HepG2 (cell line): ENCODE measurements around the gene SLC17A9. TPM values are rescaled to one million over a fixed set of nuclear protein-coding genes. Genes with fewer than 3 reads are reported as not detected.

ENCODE experiments used
- ATF2 ChIP-seq: sonication (generic); formaldehyde crosslinking; IDR thresholded peaks from 2 replicates; pipeline ENCODE4 v1.4.0; 2020; ENCODE audit warnings: missing genetic modification reagents
- ATRX ChIP-seq: sonication (generic); formaldehyde crosslinking; IDR thresholded peaks from 2 replicates; pipeline ENCODE4 v1.4.0; 2020; ENCODE audit warnings: missing genetic modification reagents, borderline replicate concordance
- CBX1 ChIP-seq: IDR thresholded peaks from one replicate; pipeline ENCODE4 v1.6.1; 2016; ENCODE audit warnings: antibody characterized with exemption, low read depth
- DRAP1 ChIP-seq: IDR thresholded peaks from 2 replicates; pipeline ENCODE4 v1.6.1; 2016; ENCODE audit warnings: missing genetic modification reagents, missing compliant biosample characterization
- FOXP4 ChIP-seq: sonication (generic); formaldehyde crosslinking; IDR thresholded peaks from 2 replicates; pipeline ENCODE4 v1.4.0; 2020; ENCODE audit warnings: missing genetic modification reagents
- GATAD2A ChIP-seq: IDR thresholded peaks from 2 replicates; pipeline ENCODE4 v1.6.1; 2016
- HOXA7 ChIP-seq: sonication (generic); formaldehyde crosslinking; IDR thresholded peaks from 2 replicates; pipeline ENCODE4 v1.8.1; 2022; ENCODE audit warnings: mild to moderate bottlenecking, missing genetic modification reagents, moderate library complexity
- ISX ChIP-seq: sonication (generic); formaldehyde crosslinking; conservative IDR thresholded peaks from 2 replicates; pipeline ENCODE4 v1.5.0; 2020; ENCODE audit warnings: missing genetic modification reagents
- PCBP1 ChIP-seq: fragments of 200-400 bp; formaldehyde crosslinking; IDR thresholded peaks from 2 replicates; pipeline ENCODE4 v1.6.1; 2017; ENCODE audit warnings: mild to moderate bottlenecking, low read depth, low read length, borderline replicate concordance
- RXRB ChIP-seq: IDR thresholded peaks from 2 replicates; pipeline ENCODE4 v1.6.1; 2016; ENCODE audit warnings: borderline replicate concordance, missing genetic modification reagents, missing compliant biosample characterization
- SMAD3 ChIP-seq: sonication (generic); formaldehyde crosslinking; IDR thresholded peaks from 2 replicates; pipeline ENCODE4 v1.4.0; 2020; ENCODE audit warnings: missing genetic modification reagents
- TIGD3 ChIP-seq: sonication (generic); formaldehyde crosslinking; IDR thresholded peaks from 2 replicates; pipeline ENCODE4 v1.5.1; 2020; ENCODE audit warnings: mild to moderate bottlenecking, missing genetic modification reagents, borderline replicate concordance
- TOE1 ChIP-seq: sonication (generic); formaldehyde crosslinking; IDR thresholded peaks from 2 replicates; pipeline ENCODE4 v1.4.0; 2020; ENCODE audit warnings: mild to moderate bottlenecking, missing genetic modification reagents
- ZFX ChIP-seq: sonication (generic); formaldehyde crosslinking; IDR thresholded peaks from 2 replicates; pipeline ENCODE4 v1.4.0; 2020; ENCODE audit warnings: mild to moderate bottlenecking, low read depth, missing genetic modification reagents, moderate library complexity
- ZMYM4 ChIP-seq: sonication (generic); formaldehyde crosslinking; IDR thresholded peaks from 2 replicates; pipeline ENCODE4 v1.8.1; 2023; ENCODE audit warnings: mild to moderate bottlenecking, missing genetic modification reagents
- ZNF276 ChIP-seq: sonication (generic); formaldehyde crosslinking; IDR thresholded peaks from 2 replicates; pipeline ENCODE4 v1.4.0; 2020; ENCODE audit warnings: mild to moderate bottlenecking, low read depth, missing genetic modification reagents
- ZNF704 ChIP-seq: sonication (generic); formaldehyde crosslinking; IDR thresholded peaks from 2 replicates; pipeline ENCODE4 v1.8.1; 2023; ENCODE audit warnings: mild to moderate bottlenecking, inconsistent platforms, moderate library complexity, missing genetic modification reagents, borderline replicate concordance
- polyA plus RNA-seq, 8 experiments: library from polyadenylated mRNA; depleted of rRNA in 3 of 8; stranded (reverse) in 7 of 8; unstranded in 1 of 8; fragments of >200 nt; fragmentation: Illumina TruSeq in 4 of 8; extraction: Trizol in 4 of 8; gene quantifications; 2 replicates each; pipeline versions ENCODE4 v1.2.1 to v1.2.3, GENCODE V29; 2011 to 2016; ENCODE audit warnings: low read depth in 4 of 8, missing spikeins in 1 of 8, mixed read lengths in 1 of 8; ENCODE audit not compliant: insufficient read depth in 1 of 8
- total RNA-seq, 5 experiments: library from RNA; depleted of rRNA; stranded (reverse); fragments of >200 nt; fragmentation: Illumina TruSeq; extraction: Trizol; gene quantifications; 2 replicates each; pipeline ENCODE4 v1.2.3, GENCODE V29; 2016; ENCODE audit warnings: low read depth in 1 of 5

SLC17A9 gene
- total and polyA plus RNA-seq, 2 of the 13 experiments (the other 11 are each of a cell fraction or from before 2014, with no cell fraction given) = 110 to 191 TPM

- TF ChIP-seq ZMYM4 (CRISPR knock-in tag) (peak; percentile 92), SMAD3 (CRISPR knock-in tag) (peak; percentile 98), HOXA7 (CRISPR knock-in tag) (no peak), ATF2 (peak; percentile 96), PCBP1 (no peak), ZNF276 (CRISPR knock-in tag) (peak; percentile 67; the same call in 1 of the 2 replicates), TOE1 (CRISPR knock-in tag) (no peak), ZNF704 (CRISPR knock-in tag) (no peak), ISX (CRISPR knock-in tag) (no peak), FOXP4 (CRISPR knock-in tag) (peak; percentile 98), DRAP1 (peak; percentile 75), CBX1 (no peak), ATRX (CRISPR knock-in tag) (no peak), ZFX (peak; percentile 81), TIGD3 (no peak), GATAD2A (CRISPR knock-in tag) (peak; percentile 99), RXRB (CRISPR knock-in tag) (peak; percentile 98)
Observed at GRCh38 chr20:62916703-62917476, 35.6 kb upstream of the SLC17A9 start (continued).
